Muscle layer of colon (tissue), 2 donors: ENCODE results near the gene SPP2.

Experiments
- H3K27ac ChIP-seq: one replicate; pipeline ENCODE4 v1.7.0; 2013; ENCODE audit warnings: low read depth, mild to moderate bottlenecking, low read length, moderate library complexity
- H3K27me3 ChIP-seq, 2 donors: one replicate each; pipeline ENCODE4 v1.7.0; 2013; ENCODE audit warnings: low read length in 2 of 2, mild to moderate bottlenecking in 2 of 2; ENCODE audit not compliant: insufficient read depth in 2 of 2, control insufficient read depth in 1 of 2
- H3K36me3 ChIP-seq: one replicate; pipeline ENCODE4 v1.7.0; 2013; ENCODE audit warnings: mild to moderate bottlenecking, low read length; ENCODE audit not compliant: insufficient read depth
- H3K4me1 ChIP-seq: one replicate; pipeline ENCODE4 v1.7.0; 2013; ENCODE audit warnings: mild to moderate bottlenecking, low read length; ENCODE audit not compliant: insufficient read depth
- H3K4me3 ChIP-seq, 2 donors: one replicate each; pipeline ENCODE4 v1.7.0; 2013; ENCODE audit warnings: low read length in 2 of 2, low read depth in 1 of 2, mild to moderate bottlenecking in 1 of 2, moderate library complexity in 1 of 2
- H3K9ac ChIP-seq: one replicate; pipeline ENCODE4 v1.7.0; 2013; ENCODE audit warnings: low read length
- H3K9me3 ChIP-seq: one replicate; pipeline ENCODE4 v1.7.0; 2013; ENCODE audit warnings: mild to moderate bottlenecking, low read length
- donor health status: abdominal sarcoma.
- donor health status: Adenocarcinoma of cecum.

SPP2 gene

GRCh38 chr2:234126146-234126470, 75.6 kb downstream of the SPP2 start:
- Histone ChIP-seq H3K36me3 (no peaks in the 10 kb centered on the region), H3K4me1 (no peaks in the 10 kb centered on the region), H3K9ac (no peak overlapping the region), H3K27ac (no peak overlapping the region), H3K9me3 (no peaks in the 10 kb centered on the region), H3K27me3 (no peaks in the 10 kb centered on the region), H3K4me3 (no peak overlapping the region)
